GM10248 (cell line): ENCODE data around the gene PPM1F.

Experiments used
- CTCF ChIA-PET: fragments of 300-600 bp; sonication (Branson Sonifier 250); formaldehyde crosslinking; extraction: SDS; loops from one replicate; lab custom pipeline; 2021; ENCODE audit warnings: antibody characterized with exemption; lab: Yijun Ruan, JAX
- POLR2A ChIA-PET: fragments of 350-650 bp; sonication (Branson Sonifier 250); formaldehyde crosslinking; extraction: SDS; loops from one replicate; lab custom pipeline; 2020; ENCODE audit warnings: antibody characterized with exemption; lab: Yijun Ruan, JAX
- DNase-seq: peaks from one replicate; pipeline ENCODE4 v3.0.0; 2012; ENCODE audit errors: extremely low spot score
- CTCF ChIP-seq: IDR thresholded peaks from 2 replicates; pipeline ENCODE4 v1.5.1; 2012; ENCODE audit warnings: mild to moderate bottlenecking, low read depth; ENCODE audit errors: extremely low read depth, missing control alignments, control extremely low read depth

Gene PPM1F

GRCh38 chr22:21938906-21939305 lies 13.7 kb downstream of the PPM1F start:
- no peak for TF ChIP-seq CTCF
- ChIA-PET POLR2A (no interaction called here), CTCF (interaction anchor here (0.8 to 9.2 kb wide), 26 partner anchors 11 to 309 kb away, joined by 3 to 130 read pairs (median 5); partner anchors contain the start of genes PPM1F, TOP3B and YDJC)

GRCh38 chr22:21938071-21938822 lies 14.4 kb downstream of the PPM1F start:
- CTCF ChIA-PET: interaction anchor here (0.6 to 9.2 kb wide), 44 partner anchors 12 to 308 kb away, joined by 3 to 130 read pairs (median 4); partner anchors contain the start of genes PPM1F, TOP3B and YDJC
- peak; percentile 94 for DNase-seq
- TF ChIP-seq CTCF: peak; percentile 99
- POLR2A ChIA-PET: no interaction called here

More at GRCh38 chr22:21938906-21939305, 13.7 kb downstream of the PPM1F start:
- no peak for DNase-seq

- no peak for DNase-seq
- no peak for TF ChIP-seq CTCF
- ChIA-PET CTCF (interaction anchor here (0.6 to 9.2 kb wide), 35 partner anchors 13 to 308 kb away, joined by 3 to 130 read pairs (median 4); partner anchors contain the start of genes PPM1F, TOP3B and YDJC), POLR2A (no interaction called here)
These were observed 14.9 kb downstream of the PPM1F start for GRCh38 chr22:21937821-21938070.

GRCh38 chr22:21937041-21937820 lies 15.4 kb downstream of the PPM1F start:
- no peak for DNase-seq
- ChIA-PET POLR2A (no interaction called here), CTCF (interaction anchor here (0.6 to 9.2 kb wide), 37 partner anchors 12 to 307 kb away, joined by 3 to 130 read pairs (median 4); partner anchors contain the start of genes PPM1F, TOP3B and YDJC)
- TF ChIP-seq CTCF: no peak

- POLR2A ChIA-PET: interaction anchor here (0.5 kb wide), 1 partner anchor 41 kb away, joined by 6 read pairs; no protein-coding TSS in a partner anchor
- TF ChIP-seq CTCF: no peak
- DNase-seq: no peak
- CTCF ChIA-PET: interaction anchor here (0.6 to 9.2 kb wide), 7 partner anchors 12 to 264 kb away, joined by 3 to 130 read pairs (median 3); partner anchors contain the start of gene PPM1F
These were observed 16.4 kb downstream of the PPM1F start for GRCh38 chr22:21936151-21936775.

GRCh38 chr22:21933910-21934309 lies 18.7 kb downstream of the PPM1F start:
- CTCF ChIA-PET: interaction anchor here (0.8 kb wide), 1 partner anchor 19 kb away, joined by 3 read pairs; the partner anchor contains the start of gene PPM1F
- POLR2A ChIA-PET: no interaction called here
- TF ChIP-seq CTCF: no peak
- DNase-seq: no peak
